ENCODE measurements around the gene SMARCA2. TPM values are rescaled to one million over a fixed set of nuclear protein-coding genes. Genes with fewer than 3 reads are reported as not detected.

The SMARCA2 gene
- total RNA-seq, 4 donors from 2014 or later, result 76.7 to 99.0 (median 89.8) TPM

DNA sequence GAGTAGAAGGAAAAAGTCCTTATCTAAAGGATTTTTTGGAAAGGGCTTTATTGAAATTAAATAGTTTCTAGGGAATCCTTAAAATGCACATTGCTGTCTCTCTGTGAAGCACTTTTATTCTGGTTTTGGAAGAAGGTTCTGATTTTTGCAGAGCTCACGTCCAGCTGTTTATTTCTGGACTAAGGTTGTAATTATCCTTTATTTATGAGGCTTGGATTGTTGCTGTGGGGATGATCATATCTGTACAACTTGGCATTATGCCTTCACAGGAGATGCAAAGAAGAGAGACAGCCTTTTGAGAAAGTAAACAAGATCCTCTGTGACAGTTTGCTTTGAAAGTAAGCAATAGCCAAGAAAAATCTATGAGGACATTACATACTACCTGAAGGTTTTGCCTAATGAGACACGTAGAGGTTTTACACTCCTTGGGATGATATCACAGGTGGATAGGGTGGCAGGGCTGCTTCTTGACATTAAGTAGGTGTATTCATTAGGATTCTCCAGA lies 14.6 kb downstream of the SMARCA2 start:
- H3K27me3 ChIP-seq, result no peaks in the 10 kb centered on the region
- intact Hi-C loops (cut with DNase I), result loop anchor here (10.0 kb wide), 1 partner anchor 815 kb away; the partner anchor contains the start of gene PUM3
- H3K4me1 ChIP-seq, result peaks cover 51 to 71% (median 58%) of the 10 kb centered on the region in 4 donors
- H3K4me3 ChIP-seq, result no peak overlapping the region
- no peak for TF ChIP-seq POLR2AphosphoS5 (IDR thresholded peaks at IDR 0.05)
- H3K27ac ChIP-seq (replicated peaks in 1 of 4), result no peak overlapping the region
- no peaks in the 10 kb centered on the region for H3K9me3 ChIP-seq
- H3K36me3 ChIP-seq, result peaks cover 12 to 35% (median 22%) of the 10 kb centered on the region in 4 donors
- no peak for DNase-seq (ENCODE audit: extremely low spot score)
- 30% methylated on average over 2 of the region's 2 CpGs for WGBS

DNA sequence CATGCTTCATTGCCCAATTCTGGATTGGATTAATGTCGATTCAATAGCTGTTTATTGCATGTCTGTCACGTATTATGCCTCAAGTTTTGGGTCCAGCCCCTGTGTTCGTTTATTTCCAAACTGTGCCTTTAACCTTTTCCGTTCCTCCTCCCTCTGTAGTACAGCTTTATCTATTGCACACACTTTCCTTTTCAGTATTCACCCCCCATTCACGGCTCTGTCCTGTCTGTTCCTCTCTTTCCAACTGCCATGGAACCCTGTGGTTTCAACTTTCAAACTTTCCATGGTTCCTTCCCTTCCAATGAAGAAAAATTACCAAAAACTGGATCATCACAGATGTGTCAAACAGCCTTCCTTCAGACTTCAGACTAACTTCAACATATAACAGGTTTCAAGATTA lies 17.1 kb downstream of the SMARCA2 start:
- TF ChIP-seq, protein P1, sequence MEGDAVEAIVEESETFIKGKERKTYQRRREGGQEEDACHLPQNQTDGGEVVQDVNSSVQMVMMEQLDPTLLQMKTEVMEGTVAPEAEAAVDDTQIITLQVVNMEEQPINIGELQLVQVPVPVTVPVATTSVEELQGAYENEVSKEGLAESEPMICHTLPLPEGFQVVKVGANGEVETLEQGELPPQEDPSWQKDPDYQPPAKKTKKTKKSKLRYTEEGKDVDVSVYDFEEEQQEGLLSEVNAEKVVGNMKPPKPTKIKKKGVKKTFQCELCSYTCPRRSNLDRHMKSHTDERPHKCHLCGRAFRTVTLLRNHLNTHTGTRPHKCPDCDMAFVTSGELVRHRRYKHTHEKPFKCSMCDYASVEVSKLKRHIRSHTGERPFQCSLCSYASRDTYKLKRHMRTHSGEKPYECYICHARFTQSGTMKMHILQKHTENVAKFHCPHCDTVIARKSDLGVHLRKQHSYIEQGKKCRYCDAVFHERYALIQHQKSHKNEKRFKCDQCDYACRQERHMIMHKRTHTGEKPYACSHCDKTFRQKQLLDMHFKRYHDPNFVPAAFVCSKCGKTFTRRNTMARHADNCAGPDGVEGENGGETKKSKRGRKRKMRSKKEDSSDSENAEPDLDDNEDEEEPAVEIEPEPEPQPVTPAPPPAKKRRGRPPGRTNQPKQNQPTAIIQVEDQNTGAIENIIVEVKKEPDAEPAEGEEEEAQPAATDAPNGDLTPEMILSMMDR (IDR thresholded peaks at IDR 0.05), result no peak
- TF ChIP-seq EP300 (IDR thresholded peaks at IDR 0.05) (no peak), POLR2AphosphoS5 (IDR thresholded peaks at IDR 0.05) (no peak), POLR2A (IDR thresholded peaks at IDR 0.05; ENCODE audit: low read depth) (no peak)
- no peaks in the 10 kb centered on the region for H3K9me3 ChIP-seq
- peaks cover 12 to 44% (median 29%) of the 10 kb centered on the region in 4 donors for H3K36me3 ChIP-seq
- no peak for DNase-seq (ENCODE audit: extremely low spot score)
- H3K4me3 ChIP-seq, result no peak overlapping the region
- no peaks in the 10 kb centered on the region for H3K27me3 ChIP-seq
- intact Hi-C loops (cut with DNase I), result no loop called here
- peaks cover 26 to 48% (median 35%) of the 10 kb centered on the region in 4 donors for H3K4me1 ChIP-seq
- WGBS, result 29% methylated on average over 5 of the region's 5 CpGs
- H3K27ac ChIP-seq (replicated peaks in 1 of 4), result no peak overlapping the region

DNA sequence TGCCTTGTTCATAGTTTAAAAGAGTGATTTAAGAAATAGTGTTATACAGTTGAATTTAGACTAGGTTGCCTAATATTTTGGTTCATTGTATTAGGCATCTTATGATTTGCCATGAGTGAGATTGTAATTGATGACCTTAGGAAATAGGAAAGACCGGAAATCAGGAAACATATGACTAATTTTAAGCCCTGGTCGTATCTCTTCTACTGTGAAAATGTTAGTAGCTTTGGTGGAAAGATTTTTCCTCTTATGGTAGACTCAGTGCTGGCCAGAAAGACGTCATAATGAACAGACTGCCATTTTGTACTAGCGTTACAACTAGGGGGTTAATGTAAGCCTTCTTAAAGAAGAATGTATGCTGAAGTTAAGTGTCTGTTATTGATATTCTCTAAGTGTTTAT lies 21.7 kb downstream of the SMARCA2 start:
- Histone ChIP-seq H3K27ac (replicated peaks in 1 of 4) (no peak overlapping the region), H3K36me3 (peaks cover 26 to 64% (median 53%) of the 10 kb centered on the region in 4 donors), H3K4me3 (no peak overlapping the region), H3K4me1 (peaks cover 16 to 24% (median 21%) of the 10 kb centered on the region in 4 donors), H3K27me3 (no peaks in the 10 kb centered on the region), H3K9me3 (no peaks in the 10 kb centered on the region)
- DNase-seq (ENCODE audit: extremely low spot score), result no peak
- intact Hi-C loops (cut with DNase I), result no loop called here
- WGBS, result 74% methylated on average over 4 of the region's 4 CpGs
- TF ChIP-seq EP300 (IDR thresholded peaks at IDR 0.05), result no peak
- TF ChIP-seq, protein P1 (IDR thresholded peaks at IDR 0.05), result no peak
- TF ChIP-seq POLR2AphosphoS5 (IDR thresholded peaks at IDR 0.05), result no peak
- TF ChIP-seq POLR2A (IDR thresholded peaks at IDR 0.05; ENCODE audit: low read depth), result no peak

DNA sequence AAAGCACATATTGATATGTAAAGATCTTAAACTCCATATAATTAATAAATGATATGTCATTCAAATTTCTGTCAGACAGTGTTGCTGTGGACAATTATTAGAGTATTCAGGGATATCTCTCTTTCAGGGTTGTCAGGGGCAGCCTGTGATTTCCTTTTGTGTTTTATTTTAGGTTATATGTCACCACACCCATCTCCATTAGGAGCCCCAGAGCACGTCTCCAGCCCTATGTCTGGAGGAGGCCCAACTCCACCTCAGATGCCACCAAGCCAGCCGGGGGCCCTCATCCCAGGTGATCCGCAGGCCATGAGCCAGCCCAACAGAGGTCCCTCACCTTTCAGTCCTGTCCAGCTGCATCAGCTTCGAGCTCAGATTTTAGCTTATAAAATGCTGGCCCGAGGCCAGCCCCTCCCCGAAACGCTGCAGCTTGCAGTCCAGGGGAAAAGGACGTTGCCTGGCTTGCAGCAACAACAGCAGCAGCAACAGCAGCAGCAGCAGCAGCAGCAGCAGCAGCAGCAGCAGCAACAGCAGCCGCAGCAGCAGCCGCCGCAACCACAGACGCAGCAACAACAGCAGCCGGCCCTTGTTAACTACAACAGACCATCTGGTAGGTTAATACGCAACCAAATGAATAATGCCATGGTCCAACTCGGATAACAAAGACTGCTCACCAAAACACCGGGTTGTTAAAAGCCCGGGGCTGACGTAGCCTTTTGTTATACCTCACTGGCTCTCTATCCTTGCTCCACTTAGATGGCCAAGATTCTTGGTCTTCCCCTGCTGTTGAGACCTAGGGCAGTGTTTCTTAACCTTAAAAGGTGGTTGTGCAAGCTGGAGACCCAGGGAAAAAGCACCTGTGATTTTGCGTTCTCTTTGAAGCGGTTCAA lies 24.4 kb downstream of the SMARCA2 start:
- WGBS, result 48% methylated on average over 16 of the region's 20 CpGs
- Histone ChIP-seq H3K4me1 (peaks cover 10 to 25% (median 17%) of the 10 kb centered on the region in 4 donors), H3K27me3 (no peaks in the 10 kb centered on the region), H3K4me3 (no peak overlapping the region), H3K27ac (replicated peaks in 1 of 4) (peak overlapping the region in 1 of 4 donors; percentile 29), H3K9me3 (no peaks in the 10 kb centered on the region), H3K36me3 (peaks cover 16 to 53% (median 36%) of the 10 kb centered on the region in 4 donors)
- no peak for DNase-seq (ENCODE audit: extremely low spot score)
- intact Hi-C loops (cut with DNase I), result no loop called here
- TF ChIP-seq POLR2AphosphoS5 (IDR thresholded peaks at IDR 0.05) (no peak), EP300 (IDR thresholded peaks at IDR 0.05) (no peak), POLR2A (IDR thresholded peaks at IDR 0.05; ENCODE audit: low read depth) (no peak)
- TF ChIP-seq, protein P1 (IDR thresholded peaks at IDR 0.05), result no peak

DNA sequence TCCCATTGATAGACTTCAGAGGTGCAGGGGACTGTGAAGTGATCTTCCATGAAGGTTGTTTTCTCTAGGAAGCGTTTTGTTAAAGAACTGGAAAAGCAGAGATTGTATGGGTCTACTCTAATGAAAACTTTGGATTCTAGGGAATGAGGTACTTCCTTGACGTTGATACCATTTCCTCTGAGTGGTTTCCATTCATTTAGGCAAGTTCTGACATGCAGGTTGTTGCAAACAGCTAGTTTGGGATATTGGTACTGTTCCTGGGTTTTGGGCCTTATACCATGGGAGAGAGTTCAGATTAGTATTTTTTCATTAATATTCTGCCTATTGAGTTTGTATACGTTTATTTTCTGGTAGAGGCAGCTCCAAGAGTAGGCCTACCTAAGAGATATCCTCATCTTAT lies 25.7 kb downstream of the SMARCA2 start:
- no peaks in the 10 kb centered on the region for H3K9me3 ChIP-seq
- no peak overlapping the region for H3K27ac ChIP-seq (replicated peaks in 1 of 4)
- TF ChIP-seq POLR2A (IDR thresholded peaks at IDR 0.05; ENCODE audit: low read depth) (no peak), POLR2AphosphoS5 (IDR thresholded peaks at IDR 0.05) (no peak), EP300 (IDR thresholded peaks at IDR 0.05) (no peak)
- TF ChIP-seq, protein P1 (IDR thresholded peaks at IDR 0.05), result no peak
- H3K4me1 ChIP-seq, result peaks cover 10 to 25% (median 17%) of the 10 kb centered on the region in 4 donors
- intact Hi-C loops (cut with DNase I), result no loop called here
- H3K4me3 ChIP-seq, result no peak overlapping the region
- H3K36me3 ChIP-seq, result peaks cover 16 to 47% (median 32%) of the 10 kb centered on the region in 4 donors
- H3K27me3 ChIP-seq, result no peaks in the 10 kb centered on the region
- no peak for DNase-seq (ENCODE audit: extremely low spot score)
- 87% methylated on average over 3 of the region's 3 CpGs for WGBS

Measured in esophagus muscularis mucosa (tissue), 4 donors.